Mesothelial cell of epicardium (in vitro differentiated cells): ENCODE data around the gene UBTD1. TPM values are rescaled to one million over a fixed set of nuclear protein-coding genes. Genes with fewer than 3 reads are reported as not detected.

ENCODE experiments used
- DNase-seq, 2 experiments: peaks; one replicate each; pipeline ENCODE4 v3.0.0; 2021; ENCODE audit warnings: low spot score in 2 of 2; ENCODE audit not compliant: unreplicated experiment in 2 of 2
- H3K27ac Mint-ChIP-seq: 2 replicates; pipeline ENCODE4 v1.8.0; 2021; ENCODE audit warnings: mixed read lengths
- H3K27me3 Mint-ChIP-seq: 2 replicates; pipeline ENCODE4 v1.8.0; 2021; ENCODE audit warnings: low read depth, mixed read lengths
- H3K36me3 Mint-ChIP-seq: 2 replicates; pipeline ENCODE4 v1.8.0; 2021; ENCODE audit warnings: mixed read lengths
- H3K4me1 Mint-ChIP-seq: 2 replicates; pipeline ENCODE4 v1.8.0; 2021; ENCODE audit warnings: mixed read lengths
- H3K4me3 Mint-ChIP-seq: 2 replicates; pipeline ENCODE4 v1.8.0; 2021; ENCODE audit warnings: mild to moderate bottlenecking, moderate library complexity, mixed read lengths
- H3K9me3 Mint-ChIP-seq: 2 replicates; pipeline ENCODE4 v1.8.0; 2021; ENCODE audit warnings: mixed read lengths
- total RNA-seq: library from RNA; stranded (reverse); gene quantifications from 3 replicates; pipeline ENCODE4 v1.2.1, GENCODE V29; 2021
- TF ChIP-seq, protein P1 (sequence below): fragments of 200-600 bp; sonication (generic); IDR thresholded peaks from one replicate; pipeline ENCODE4 v1.5.0; 2021; ENCODE audit warnings: antibody characterized with exemption; ENCODE audit not compliant: unreplicated experiment

Gene UBTD1
- total RNA-seq, 1 donor from 2014 or later, result 9.1 TPM

DNA sequence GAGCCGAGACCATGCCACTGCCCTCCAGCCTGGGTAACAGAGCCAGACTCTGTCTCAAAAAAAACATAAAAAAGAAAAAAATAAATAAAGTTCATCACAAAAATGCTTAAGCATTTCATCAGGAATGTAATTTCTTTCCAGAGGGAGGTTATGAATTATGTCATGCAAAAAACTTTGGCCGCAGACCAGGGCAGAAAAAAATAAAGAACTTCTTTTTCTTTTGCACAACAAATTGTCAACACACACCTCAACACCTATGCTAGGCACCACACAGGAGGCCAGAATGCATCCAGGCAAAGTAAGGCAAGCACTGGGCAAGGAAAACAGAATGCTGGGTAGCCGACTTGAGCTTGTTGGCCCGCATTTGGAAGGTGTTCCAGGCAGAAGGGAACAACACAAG, 94.7 kb downstream of the UBTD1 start:
- H3K27me3 Mint-ChIP-seq, result no peaks in the 10 kb centered on the region
- TF ChIP-seq, protein P1, sequence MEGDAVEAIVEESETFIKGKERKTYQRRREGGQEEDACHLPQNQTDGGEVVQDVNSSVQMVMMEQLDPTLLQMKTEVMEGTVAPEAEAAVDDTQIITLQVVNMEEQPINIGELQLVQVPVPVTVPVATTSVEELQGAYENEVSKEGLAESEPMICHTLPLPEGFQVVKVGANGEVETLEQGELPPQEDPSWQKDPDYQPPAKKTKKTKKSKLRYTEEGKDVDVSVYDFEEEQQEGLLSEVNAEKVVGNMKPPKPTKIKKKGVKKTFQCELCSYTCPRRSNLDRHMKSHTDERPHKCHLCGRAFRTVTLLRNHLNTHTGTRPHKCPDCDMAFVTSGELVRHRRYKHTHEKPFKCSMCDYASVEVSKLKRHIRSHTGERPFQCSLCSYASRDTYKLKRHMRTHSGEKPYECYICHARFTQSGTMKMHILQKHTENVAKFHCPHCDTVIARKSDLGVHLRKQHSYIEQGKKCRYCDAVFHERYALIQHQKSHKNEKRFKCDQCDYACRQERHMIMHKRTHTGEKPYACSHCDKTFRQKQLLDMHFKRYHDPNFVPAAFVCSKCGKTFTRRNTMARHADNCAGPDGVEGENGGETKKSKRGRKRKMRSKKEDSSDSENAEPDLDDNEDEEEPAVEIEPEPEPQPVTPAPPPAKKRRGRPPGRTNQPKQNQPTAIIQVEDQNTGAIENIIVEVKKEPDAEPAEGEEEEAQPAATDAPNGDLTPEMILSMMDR, result no peak
- H3K4me3 Mint-ChIP-seq, result no peak overlapping the region
- DNase-seq, result no peak
- peaks cover 8% of the 10 kb centered on the region for H3K4me1 Mint-ChIP-seq
- peak overlapping the region; percentile 30 for H3K27ac Mint-ChIP-seq
- no peaks in the 10 kb centered on the region for H3K9me3 Mint-ChIP-seq
- no peaks in the 10 kb centered on the region for H3K36me3 Mint-ChIP-seq

DNA sequence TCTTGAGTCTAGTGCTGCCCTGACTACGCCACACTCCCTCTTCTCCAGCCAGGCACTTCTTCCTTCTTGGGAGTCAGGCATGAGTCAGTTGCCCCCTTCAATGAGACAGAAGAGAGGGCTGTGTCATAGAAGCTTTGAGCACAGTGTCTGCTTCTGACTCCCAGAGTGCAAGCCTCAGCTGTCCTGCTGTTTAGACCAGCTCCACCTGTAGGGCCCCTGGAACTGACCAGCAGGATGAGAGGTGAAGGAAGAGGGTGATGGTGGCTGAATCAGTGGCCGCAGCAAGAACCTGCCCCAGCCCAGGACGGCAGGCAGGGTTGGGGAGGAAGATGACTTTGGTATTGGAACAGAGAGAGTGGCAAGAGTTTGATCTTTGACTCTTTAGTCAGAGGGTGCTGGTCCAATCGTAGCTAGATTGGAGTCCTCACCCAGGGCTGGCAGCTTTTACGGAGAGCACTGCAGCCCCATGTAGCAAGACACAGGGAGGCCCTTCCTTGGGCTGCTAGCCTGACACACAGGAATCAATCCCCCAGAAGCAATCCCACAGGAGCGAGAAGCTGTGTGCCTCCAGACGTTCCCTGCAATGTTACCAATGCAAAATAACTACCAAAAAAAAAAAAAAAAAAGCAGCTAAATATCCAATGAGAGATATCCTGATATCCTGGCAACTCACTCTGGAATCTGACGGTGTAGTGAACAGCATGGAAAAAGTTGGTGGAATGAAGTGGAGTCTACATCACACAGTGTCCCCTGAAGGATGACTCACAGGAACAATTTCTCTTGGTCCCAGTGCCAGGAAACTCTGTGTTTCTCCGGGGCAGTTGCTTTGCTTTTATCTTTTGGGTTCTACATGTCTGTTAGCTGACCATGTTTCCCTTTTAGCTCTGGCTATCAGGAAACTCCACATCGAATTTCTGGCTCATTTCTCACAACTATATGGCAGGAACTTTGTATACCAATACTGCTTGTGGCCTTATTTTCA, 97.7 kb downstream of the UBTD1 start:
- Mint-ChIP-seq H3K27ac (no peak overlapping the region), H3K4me1 (peaks cover 4% of the 10 kb centered on the region), H3K9me3 (no peaks in the 10 kb centered on the region), H3K27me3 (no peaks in the 10 kb centered on the region), H3K36me3 (no peaks in the 10 kb centered on the region), H3K4me3 (no peak overlapping the region)
- no peak for DNase-seq
- TF ChIP-seq, protein P1, result no peak

DNA sequence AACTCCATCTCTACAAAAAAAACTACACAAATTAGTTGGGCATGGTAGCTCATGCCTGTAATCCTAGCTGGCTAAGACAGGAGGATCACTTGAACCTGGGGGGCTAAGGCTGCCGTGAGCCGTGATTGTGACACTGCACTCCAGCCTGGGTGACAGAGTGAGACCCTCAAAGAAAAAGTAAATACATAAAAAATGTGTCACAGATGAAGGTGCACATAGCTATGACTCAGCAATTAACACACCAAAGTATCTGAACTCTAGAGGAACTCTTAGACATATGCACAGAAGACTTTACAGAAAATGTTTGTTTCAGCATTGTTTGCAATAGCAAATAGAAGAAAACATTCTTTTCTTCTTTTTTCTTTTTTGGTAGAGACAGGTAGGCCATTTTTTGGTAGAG, 99.1 kb downstream of the UBTD1 start:
- no peak overlapping the region for H3K4me3 Mint-ChIP-seq
- H3K27me3 Mint-ChIP-seq, result no peaks in the 10 kb centered on the region
- no peak overlapping the region for H3K27ac Mint-ChIP-seq
- H3K4me1 Mint-ChIP-seq, result peaks cover 4% of the 10 kb centered on the region
- no peaks in the 10 kb centered on the region for H3K36me3 Mint-ChIP-seq
- TF ChIP-seq, protein P1, result no peak
- no peak for DNase-seq
- no peaks in the 10 kb centered on the region for H3K9me3 Mint-ChIP-seq

DNA sequence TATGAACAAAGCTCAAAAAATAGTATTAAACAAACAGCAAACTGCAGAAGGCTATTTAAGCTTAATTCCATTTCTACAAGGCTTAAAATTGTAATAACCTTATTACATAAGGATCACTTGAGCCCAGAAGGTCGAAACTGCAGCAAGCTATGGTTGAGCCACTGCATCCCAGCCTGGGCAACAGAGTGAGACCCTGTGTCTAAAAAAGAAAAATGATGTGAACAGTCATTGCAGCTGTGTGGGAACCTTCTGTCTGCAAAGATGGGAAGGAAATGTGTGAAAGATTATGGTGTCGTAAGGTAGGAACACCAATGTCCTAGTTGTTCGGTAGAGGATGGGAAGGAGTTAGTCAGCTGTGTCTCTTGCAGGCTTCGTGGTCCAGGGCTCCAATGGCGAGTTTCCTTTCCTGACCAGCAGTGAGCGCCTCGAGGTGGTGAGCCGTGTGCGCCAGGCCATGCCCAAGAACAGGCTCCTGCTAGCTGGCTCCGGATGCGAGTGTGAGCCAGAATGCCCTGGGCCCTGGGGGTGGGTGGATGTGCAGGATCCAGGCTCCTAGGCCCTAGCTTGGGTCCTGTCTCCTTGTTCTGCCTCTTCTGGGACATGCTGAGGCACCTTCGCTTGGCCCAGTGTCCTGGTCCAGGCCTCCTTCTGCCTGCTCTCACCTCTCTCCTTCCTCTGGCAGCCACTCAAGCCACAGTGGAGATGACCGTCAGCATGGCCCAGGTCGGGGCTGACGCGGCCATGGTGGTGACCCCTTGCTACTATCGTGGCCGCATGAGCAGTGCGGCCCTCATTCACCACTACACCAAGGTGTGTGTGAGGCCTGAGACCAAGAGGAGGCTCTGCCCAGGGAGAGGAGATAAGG, 99.9 kb downstream of the UBTD1 start:
- Mint-ChIP-seq H3K27ac (no peak overlapping the region), H3K27me3 (no peaks in the 10 kb centered on the region), H3K9me3 (no peaks in the 10 kb centered on the region), H3K4me1 (peaks cover under 1% of the 10 kb centered on the region), H3K4me3 (no peak overlapping the region), H3K36me3 (no peaks in the 10 kb centered on the region)
- DNase-seq, result no peak
- TF ChIP-seq, protein P1, result no peak

DNA sequence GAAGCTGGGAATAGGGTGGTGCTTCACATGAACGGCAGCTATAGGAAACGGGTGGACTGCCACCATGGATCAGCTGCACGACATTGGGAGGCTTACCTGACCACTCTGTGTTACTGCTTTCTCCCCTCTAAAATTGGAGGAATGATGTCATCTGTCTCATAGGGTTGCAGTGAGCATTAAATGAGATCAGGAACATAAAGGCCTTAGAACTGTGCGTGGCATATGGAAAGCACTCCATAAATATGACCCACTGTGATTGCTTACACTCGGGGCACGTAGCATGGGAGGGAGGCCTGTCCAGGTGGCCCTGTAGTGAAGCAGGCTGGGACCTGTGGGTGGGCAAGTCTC, 100.5 kb downstream of the UBTD1 start:
- Mint-ChIP-seq H3K36me3 (no peaks in the 10 kb centered on the region), H3K4me1 (no peaks in the 10 kb centered on the region), H3K4me3 (no peak overlapping the region), H3K9me3 (no peaks in the 10 kb centered on the region), H3K27ac (no peak overlapping the region), H3K27me3 (no peaks in the 10 kb centered on the region)
- DNase-seq, result no peak
- TF ChIP-seq, protein P1, result no peak
